ENCODE measurements around the gene AUTS2. TPM values are rescaled to one million over a fixed set of nuclear protein-coding genes. Genes with fewer than 3 reads are reported as not detected.

AUTS2 gene
- total RNA-seq, 1 experiment from 2014 or later, result 50.0 TPM

DNA sequence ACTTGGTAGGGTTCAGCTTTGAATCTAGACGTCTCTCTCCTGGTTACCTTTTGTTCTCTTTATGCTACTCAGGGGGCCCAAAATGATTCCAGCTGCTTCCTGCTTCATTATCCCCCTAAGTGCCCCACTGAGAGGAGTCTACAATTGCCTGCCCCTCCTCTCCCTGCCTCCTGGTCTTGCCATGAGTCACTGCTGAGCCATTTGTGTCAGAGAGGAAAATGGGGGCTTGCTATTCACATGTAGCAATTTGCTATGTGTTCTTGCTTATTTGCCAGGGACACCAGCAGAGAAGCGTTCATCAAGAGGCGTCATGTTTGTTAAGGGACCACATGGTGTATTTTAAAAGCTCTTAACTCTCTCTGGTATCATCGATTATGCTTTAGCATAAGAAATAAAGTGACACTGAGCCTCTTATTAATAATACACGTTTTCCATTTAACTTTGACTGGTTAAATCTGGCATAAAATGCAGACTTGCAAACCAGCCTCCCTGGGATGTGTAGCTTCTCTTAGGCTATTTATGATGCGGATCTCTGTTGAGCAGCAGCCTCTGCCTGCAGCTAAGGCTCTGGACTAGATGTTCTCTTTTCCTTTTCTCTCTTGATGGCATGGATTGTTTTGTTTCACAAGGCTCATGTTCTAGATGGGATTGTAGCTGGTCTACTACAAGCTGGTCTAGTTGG, 239.3 kb downstream of the AUTS2 start (continued):
- TF ChIP-seq, protein P1, sequence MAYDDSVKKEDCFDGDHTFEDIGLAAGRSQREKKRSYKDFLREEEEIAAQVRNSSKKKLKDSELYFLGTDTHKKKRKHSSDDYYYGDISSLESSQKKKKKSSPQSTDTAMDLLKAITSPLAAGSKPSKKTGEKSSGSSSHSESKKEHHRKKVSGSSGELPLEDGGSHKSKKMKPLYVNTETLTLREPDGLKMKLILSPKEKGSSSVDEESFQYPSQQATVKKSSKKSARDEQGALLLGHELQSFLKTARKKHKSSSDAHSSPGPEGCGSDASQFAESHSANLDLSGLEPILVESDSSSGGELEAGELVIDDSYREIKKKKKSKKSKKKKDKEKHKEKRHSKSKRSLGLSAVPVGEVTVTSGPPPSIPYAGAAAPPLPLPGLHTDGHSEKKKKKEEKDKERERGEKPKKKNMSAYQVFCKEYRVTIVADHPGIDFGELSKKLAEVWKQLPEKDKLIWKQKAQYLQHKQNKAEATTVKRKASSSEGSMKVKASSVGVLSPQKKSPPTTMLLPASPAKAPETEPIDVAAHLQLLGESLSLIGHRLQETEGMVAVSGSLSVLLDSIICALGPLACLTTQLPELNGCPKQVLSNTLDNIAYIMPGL (CRISPR knock-in tag; IDR thresholded peaks at IDR 0.05), result no peak
- TF ChIP-seq JAZF1 (CRISPR knock-in tag; IDR thresholded peaks at IDR 0.05) (no peak), JUN (CRISPR knock-in tag; IDR thresholded peaks at IDR 0.05) (no peak), HMGA2 (CRISPR knock-in tag; IDR thresholded peaks at IDR 0.05) (no peak), NFYB (CRISPR knock-in tag; conservative IDR thresholded peaks at IDR 0.05; ENCODE audit: low read depth) (no peak)
- TF ChIP-seq, protein P2, sequence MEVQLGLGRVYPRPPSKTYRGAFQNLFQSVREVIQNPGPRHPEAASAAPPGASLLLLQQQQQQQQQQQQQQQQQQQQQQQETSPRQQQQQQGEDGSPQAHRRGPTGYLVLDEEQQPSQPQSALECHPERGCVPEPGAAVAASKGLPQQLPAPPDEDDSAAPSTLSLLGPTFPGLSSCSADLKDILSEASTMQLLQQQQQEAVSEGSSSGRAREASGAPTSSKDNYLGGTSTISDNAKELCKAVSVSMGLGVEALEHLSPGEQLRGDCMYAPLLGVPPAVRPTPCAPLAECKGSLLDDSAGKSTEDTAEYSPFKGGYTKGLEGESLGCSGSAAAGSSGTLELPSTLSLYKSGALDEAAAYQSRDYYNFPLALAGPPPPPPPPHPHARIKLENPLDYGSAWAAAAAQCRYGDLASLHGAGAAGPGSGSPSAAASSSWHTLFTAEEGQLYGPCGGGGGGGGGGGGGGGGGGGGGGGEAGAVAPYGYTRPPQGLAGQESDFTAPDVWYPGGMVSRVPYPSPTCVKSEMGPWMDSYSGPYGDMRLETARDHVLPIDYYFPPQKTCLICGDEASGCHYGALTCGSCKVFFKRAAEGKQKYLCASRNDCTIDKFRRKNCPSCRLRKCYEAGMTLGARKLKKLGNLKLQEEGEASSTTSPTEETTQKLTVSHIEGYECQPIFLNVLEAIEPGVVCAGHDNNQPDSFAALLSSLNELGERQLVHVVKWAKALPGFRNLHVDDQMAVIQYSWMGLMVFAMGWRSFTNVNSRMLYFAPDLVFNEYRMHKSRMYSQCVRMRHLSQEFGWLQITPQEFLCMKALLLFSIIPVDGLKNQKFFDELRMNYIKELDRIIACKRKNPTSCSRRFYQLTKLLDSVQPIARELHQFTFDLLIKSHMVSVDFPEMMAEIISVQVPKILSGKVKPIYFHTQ (CRISPR knock-in tag; IDR thresholded peaks at IDR 0.05), result no peak

DNA sequence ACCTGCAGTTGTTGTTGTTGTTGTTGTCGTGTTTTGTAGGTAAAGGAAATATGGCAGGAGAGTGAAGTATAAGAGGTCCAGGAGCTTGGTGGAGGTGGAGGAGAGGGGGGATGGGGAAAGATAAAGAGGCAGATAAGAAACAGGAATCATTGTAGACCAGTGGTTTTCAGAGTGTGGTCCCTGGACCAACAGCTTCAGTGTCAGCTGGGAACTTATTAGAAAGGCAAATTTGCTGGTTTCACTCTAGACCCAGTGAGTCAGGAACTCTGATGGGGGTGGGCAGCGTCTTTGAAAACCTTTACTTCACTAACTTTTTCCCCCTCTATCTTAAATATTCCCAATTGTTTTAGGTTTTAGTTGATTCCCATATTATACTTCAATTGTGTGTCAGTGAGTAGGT, 241.5 kb downstream of the AUTS2 start:
- no peak for ATAC-seq
- Mint-ChIP-seq H3K36me3 (no peaks in the 10 kb centered on the region), H3K9me3 (no peaks in the 10 kb centered on the region), H3K4me1 (peaks cover 51% of the 10 kb centered on the region), H3K4me3 (no peak overlapping the region), H3K27ac (no peak overlapping the region), H3K27me3 (ENCODE audit: low read depth) (peaks cover 3% of the 10 kb centered on the region)
- DNase-seq (ENCODE audit: low spot score), result no peak
- ChIA-PET CTCF (no interaction called here), POLR2A (no interaction called here)
- TF ChIP-seq ZNF232 (CRISPR knock-in tag; IDR thresholded peaks at IDR 0.05) (no peak), MXD4 (CRISPR knock-in tag; IDR thresholded peaks at IDR 0.05; ENCODE audit: borderline replicate concordance) (no peak), ZNF219 (CRISPR knock-in tag; IDR thresholded peaks at IDR 0.05; ENCODE audit: borderline replicate concordance) (no peak), ZNF138 (CRISPR knock-in tag; conservative IDR thresholded peaks at IDR 0.05) (no peak)
- TF ChIP-seq, protein P3, sequence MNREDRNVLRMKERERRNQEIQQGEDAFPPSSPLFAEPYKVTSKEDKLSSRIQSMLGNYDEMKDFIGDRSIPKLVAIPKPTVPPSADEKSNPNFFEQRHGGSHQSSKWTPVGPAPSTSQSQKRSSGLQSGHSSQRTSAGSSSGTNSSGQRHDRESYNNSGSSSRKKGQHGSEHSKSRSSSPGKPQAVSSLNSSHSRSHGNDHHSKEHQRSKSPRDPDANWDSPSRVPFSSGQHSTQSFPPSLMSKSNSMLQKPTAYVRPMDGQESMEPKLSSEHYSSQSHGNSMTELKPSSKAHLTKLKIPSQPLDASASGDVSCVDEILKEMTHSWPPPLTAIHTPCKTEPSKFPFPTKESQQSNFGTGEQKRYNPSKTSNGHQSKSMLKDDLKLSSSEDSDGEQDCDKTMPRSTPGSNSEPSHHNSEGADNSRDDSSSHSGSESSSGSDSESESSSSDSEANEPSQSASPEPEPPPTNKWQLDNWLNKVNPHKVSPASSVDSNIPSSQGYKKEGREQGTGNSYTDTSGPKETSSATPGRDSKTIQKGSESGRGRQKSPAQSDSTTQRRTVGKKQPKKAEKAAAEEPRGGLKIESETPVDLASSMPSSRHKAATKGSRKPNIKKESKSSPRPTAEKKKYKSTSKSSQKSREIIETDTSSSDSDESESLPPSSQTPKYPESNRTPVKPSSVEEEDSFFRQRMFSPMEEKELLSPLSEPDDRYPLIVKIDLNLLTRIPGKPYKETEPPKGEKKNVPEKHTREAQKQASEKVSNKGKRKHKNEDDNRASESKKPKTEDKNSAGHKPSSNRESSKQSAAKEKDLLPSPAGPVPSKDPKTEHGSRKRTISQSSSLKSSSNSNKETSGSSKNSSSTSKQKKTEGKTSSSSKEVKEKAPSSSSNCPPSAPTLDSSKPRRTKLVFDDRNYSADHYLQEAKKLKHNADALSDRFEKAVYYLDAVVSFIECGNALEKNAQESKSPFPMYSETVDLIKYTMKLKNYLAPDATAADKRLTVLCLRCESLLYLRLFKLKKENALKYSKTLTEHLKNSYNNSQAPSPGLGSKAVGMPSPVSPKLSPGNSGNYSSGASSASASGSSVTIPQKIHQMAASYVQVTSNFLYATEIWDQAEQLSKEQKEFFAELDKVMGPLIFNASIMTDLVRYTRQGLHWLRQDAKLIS (CRISPR knock-in tag; IDR thresholded peaks at IDR 0.05; ENCODE audit: borderline replicate concordance), result no peak
- TF ChIP-seq, protein P4, sequence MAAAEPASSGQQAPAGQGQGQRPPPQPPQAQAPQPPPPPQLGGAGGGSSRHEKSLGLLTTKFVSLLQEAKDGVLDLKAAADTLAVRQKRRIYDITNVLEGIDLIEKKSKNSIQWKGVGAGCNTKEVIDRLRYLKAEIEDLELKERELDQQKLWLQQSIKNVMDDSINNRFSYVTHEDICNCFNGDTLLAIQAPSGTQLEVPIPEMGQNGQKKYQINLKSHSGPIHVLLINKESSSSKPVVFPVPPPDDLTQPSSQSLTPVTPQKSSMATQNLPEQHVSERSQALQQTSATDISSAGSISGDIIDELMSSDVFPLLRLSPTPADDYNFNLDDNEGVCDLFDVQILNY (CRISPR knock-in tag; IDR thresholded peaks at IDR 0.05), result no peak

DNA sequence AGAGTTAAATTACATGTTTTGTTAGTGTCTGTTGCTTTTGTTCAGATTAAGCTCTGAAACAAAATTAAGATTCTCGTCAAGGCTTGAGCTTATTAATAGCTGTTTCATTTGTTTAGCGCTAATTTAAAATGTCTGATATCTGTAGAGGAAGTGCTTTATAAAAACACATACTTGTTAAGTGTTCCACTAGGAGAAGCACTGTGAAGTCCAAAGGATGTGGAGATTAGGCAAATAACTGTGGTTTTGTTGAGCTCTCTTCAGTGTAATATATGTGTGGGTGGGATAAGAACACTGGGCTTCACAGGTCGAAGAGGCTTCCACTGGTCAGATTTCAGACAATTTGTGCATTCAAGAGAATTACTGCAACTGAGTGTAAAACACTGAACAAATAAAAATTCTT, 242.0 kb downstream of the AUTS2 start:
- CTCF ChIA-PET, result no interaction called here
- no peak overlapping the region for H3K27ac Mint-ChIP-seq
- H3K4me1 Mint-ChIP-seq, result peaks cover 48% of the 10 kb centered on the region

More for the DNA sequence above, 242.0 kb downstream of the AUTS2 start:
- POLR2A ChIA-PET, result interaction anchor here (0.6 kb wide), 1 partner anchor 833 kb away, joined by 3 read pairs; no protein-coding TSS in a partner anchor
- DNase-seq (ENCODE audit: low spot score) (no peak), ATAC-seq (no peak)
- Mint-ChIP-seq H3K9me3 (no peaks in the 10 kb centered on the region), H3K36me3 (no peaks in the 10 kb centered on the region), H3K27me3 (ENCODE audit: low read depth) (peaks cover 3% of the 10 kb centered on the region), H3K4me3 (no peak overlapping the region)
- TF ChIP-seq, protein P5, sequence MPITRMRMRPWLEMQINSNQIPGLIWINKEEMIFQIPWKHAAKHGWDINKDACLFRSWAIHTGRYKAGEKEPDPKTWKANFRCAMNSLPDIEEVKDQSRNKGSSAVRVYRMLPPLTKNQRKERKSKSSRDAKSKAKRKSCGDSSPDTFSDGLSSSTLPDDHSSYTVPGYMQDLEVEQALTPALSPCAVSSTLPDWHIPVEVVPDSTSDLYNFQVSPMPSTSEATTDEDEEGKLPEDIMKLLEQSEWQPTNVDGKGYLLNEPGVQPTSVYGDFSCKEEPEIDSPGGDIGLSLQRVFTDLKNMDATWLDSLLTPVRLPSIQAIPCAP (CRISPR knock-in tag; IDR thresholded peaks at IDR 0.05), result no peak
- TF ChIP-seq, protein P6, sequence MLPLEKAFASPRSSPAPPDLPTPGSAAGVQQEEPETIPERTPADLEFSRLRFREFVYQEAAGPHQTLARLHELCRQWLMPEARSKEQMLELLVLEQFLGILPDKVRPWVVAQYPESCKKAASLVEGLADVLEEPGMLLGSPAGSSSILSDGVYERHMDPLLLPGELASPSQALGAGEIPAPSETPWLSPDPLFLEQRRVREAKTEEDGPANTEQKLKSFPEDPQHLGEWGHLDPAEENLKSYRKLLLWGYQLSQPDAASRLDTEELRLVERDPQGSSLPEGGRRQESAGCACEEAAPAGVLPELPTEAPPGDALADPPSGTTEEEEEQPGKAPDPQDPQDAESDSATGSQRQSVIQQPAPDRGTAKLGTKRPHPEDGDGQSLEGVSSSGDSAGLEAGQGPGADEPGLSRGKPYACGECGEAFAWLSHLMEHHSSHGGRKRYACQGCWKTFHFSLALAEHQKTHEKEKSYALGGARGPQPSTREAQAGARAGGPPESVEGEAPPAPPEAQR (CRISPR knock-in tag; IDR thresholded peaks at IDR 0.05), result no peak
- TF ChIP-seq MXD4 (CRISPR knock-in tag; IDR thresholded peaks at IDR 0.05; ENCODE audit: borderline replicate concordance) (no peak), SMAD4 (CRISPR knock-in tag; IDR thresholded peaks at IDR 0.05) (no peak), ZNF219 (CRISPR knock-in tag; IDR thresholded peaks at IDR 0.05; ENCODE audit: borderline replicate concordance) (no peak), FOXP1 (CRISPR knock-in tag; IDR thresholded peaks at IDR 0.05; ENCODE audit: borderline replicate concordance) (no peak), ZNF317 (CRISPR knock-in tag; IDR thresholded peaks at IDR 0.05; ENCODE audit: borderline replicate concordance, low read depth) (no peak)
- TF ChIP-seq, protein P7, sequence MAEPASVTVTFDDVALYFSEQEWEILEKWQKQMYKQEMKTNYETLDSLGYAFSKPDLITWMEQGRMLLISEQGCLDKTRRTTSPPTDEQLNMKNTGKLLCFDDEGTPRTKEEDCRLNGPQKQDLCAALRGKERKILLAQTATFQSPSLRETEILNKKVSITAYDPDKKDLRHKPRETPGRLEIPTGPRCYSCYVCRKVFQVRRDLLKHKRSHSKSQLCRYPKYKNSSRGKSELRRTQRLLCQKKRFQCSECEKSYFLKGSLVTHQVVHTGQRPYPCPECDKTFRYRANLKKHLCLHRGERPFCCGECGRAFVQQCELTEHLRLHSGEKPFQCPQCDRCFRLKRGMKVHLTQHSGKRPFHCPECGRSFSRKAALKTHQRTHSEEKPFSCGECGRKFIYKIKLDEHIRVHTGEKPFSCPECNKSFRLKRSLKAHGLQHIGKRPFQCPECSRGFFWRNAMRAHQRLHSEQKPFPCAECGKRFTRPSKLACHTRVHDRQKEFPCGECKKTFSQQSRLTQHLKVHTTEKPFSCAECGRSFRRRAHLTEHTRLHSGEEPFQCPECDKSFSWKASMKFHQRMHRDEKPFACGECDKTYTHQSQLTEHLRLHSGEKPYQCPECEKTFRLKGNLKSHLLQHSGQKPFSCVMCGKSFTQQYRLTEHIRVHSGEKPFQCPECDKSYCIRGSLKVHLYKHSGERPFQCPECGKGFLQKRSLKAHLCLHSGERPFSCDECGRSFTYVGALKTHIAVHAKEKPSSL (CRISPR knock-in tag; conservative IDR thresholded peaks at IDR 0.05), result no peak
